ENCODE data around the gene RAET1L. TPM values are rescaled to one million over a fixed set of nuclear protein-coding genes. Genes with fewer than 3 reads are reported as not detected.

RAET1L gene
- total and polyA plus RNA-seq, 2 donors (not counting 1 experiment from before 2014, with no cell fraction given), result not detected

DNA sequence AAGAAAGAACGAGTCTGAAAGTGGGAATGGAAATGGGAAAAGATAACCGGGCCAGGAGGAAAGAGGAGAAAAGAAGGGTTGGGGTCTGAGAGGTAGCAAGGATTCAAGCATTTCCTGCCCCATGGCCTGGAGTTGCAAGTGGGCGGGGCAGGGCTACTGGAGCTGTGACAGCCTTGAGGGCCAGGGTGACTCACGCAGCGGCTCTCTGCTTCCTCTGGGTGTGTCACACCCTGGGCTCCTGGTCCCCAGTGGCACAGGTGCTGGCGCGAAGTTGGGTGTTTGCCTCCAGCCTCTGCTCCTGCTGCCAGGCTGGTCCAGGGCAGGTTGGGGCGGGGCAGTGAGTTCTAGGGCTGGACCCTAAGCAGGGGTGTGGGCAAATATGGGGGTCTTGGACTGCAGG is 46.9 kb upstream of the RAET1L start:
- TF ChIP-seq EZH2 (IDR thresholded peaks at IDR 0.05; ENCODE audit: borderline replicate concordance, insufficient read depth, low read depth, low read length, poor library complexity, severe bottlenecking), result no peak
- TF ChIP-seq, protein P1, sequence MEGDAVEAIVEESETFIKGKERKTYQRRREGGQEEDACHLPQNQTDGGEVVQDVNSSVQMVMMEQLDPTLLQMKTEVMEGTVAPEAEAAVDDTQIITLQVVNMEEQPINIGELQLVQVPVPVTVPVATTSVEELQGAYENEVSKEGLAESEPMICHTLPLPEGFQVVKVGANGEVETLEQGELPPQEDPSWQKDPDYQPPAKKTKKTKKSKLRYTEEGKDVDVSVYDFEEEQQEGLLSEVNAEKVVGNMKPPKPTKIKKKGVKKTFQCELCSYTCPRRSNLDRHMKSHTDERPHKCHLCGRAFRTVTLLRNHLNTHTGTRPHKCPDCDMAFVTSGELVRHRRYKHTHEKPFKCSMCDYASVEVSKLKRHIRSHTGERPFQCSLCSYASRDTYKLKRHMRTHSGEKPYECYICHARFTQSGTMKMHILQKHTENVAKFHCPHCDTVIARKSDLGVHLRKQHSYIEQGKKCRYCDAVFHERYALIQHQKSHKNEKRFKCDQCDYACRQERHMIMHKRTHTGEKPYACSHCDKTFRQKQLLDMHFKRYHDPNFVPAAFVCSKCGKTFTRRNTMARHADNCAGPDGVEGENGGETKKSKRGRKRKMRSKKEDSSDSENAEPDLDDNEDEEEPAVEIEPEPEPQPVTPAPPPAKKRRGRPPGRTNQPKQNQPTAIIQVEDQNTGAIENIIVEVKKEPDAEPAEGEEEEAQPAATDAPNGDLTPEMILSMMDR (IDR thresholded peaks at IDR 0.05), result no peak
- no peak overlapping the region for H3K27ac Mint-ChIP-seq
- H3K4me1 Mint-ChIP-seq, result peaks cover 23% of the 10 kb centered on the region
- 81% methylated on average over 8 of the region's 8 CpGs for WGBS (ENCODE audit: insufficient coverage)
- no peak overlapping the region for H3K4me3 Mint-ChIP-seq
- peaks cover 0 to 23% (median 11%) of the 10 kb centered on the region in 4 experiments for H3K27me3 ChIP-seq (replicated peaks in 1 of 4; ENCODE audit: control extremely low read depth in 1 of 4, control insufficient read depth in 3 of 4, insufficient read depth in 4 of 4, low read length in 3 of 4)
- no peak overlapping the region for H3K4me3 ChIP-seq (ENCODE audit: control extremely low read depth in 1 of 5, extremely low read depth in 1 of 5, insufficient read depth in 1 of 5, low read depth in 2 of 5, low read length in 4 of 5)
- peaks cover 5 to 18% of the 10 kb centered on the region in 2 donors for H3K4me1 ChIP-seq (ENCODE audit: control insufficient read depth in 2 of 2, insufficient read depth in 2 of 2, low read length in 2 of 2)
- H3K4me2 ChIP-seq (replicated peaks; ENCODE audit: low read depth, low read length, poor library complexity, severe bottlenecking), result no peak overlapping the region
- no peaks in the 10 kb centered on the region for H4K20me1 ChIP-seq (ENCODE audit: control insufficient read depth, insufficient read depth, low read length, poor library complexity, severe bottlenecking)
- no peaks in the 10 kb centered on the region for H3K9me3 Mint-ChIP-seq (ENCODE audit: insufficient read depth)
- ATAC-seq (ENCODE audit: low read depth) (no peak), DNase-seq (peak; percentile 19)
- H2AFZ ChIP-seq (ENCODE audit: insufficient read depth, low read depth, low read length, poor library complexity, severe bottlenecking), result no peak overlapping the region
- H3K79me2 ChIP-seq (ENCODE audit: control insufficient read depth, insufficient read depth, low read length), result no peaks in the 10 kb centered on the region
- ChIA-PET CTCF (interaction anchor here (0.6 to 1.3 kb wide), 5 partner anchors 9 to 1542 kb away, joined by 3 to 5 read pairs (median 3); no protein-coding TSS in a partner anchor), POLR2A (no interaction called here)
- no peak overlapping the region for H3K9ac ChIP-seq (ENCODE audit: low read length)
- no peak overlapping the region for H3K27ac ChIP-seq (ENCODE audit: low read length in 2 of 2)
- peaks cover 18% of the 10 kb centered on the region for H3K27me3 Mint-ChIP-seq
- no peaks in the 10 kb centered on the region for H3K36me3 ChIP-seq (replicated peaks in 1 of 2; ENCODE audit: control extremely low read depth in 1 of 2, control insufficient read depth in 1 of 2, extremely low read depth in 1 of 2, insufficient read depth in 2 of 2, low read length in 1 of 2)
- intact Hi-C loops (cut with micrococcal nuclease), result loop anchor here (10.0 kb wide), 1 partner anchor 1253 kb away; no protein-coding TSS in a partner anchor
- H3K9me3 ChIP-seq (ENCODE audit: control extremely low read depth in 1 of 3, control insufficient read depth in 2 of 3, insufficient read depth in 1 of 3, low read length in 2 of 3), result no peaks in the 10 kb centered on the region

DNA sequence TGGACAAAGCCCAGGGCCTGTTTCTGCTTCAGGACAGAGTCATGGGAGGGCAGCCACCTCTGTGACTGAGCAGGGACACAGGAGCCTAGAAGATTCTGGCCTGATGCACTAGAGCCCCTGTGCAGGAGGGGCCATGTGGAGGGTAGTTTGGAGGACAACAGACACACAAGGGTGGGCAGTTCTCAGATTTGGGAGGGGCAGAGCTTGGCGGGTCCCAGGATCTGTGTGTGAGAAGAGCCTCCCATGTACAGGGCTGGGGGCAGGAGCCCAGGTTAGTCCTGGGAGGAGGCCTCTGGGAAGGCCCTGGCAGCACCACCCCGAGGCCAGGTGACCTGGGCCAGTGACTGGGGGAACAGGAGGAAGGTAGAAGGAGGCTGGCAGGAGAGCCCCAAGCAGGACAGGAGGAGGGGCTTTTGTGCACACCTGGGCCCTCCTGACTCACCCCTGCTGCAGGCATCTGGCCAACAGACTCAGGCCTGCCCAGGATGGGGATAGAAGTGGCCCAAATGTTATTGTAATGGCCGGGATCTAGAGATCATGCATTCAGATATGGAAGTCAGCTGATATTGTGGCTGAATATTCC is 45.0 kb upstream of the RAET1L start:
- H3K4me1 ChIP-seq (ENCODE audit: control insufficient read depth in 2 of 2, insufficient read depth in 2 of 2, low read length in 2 of 2), result peaks cover 5 to 18% of the 10 kb centered on the region in 2 donors
- no peak overlapping the region for H2AFZ ChIP-seq (ENCODE audit: insufficient read depth, low read depth, low read length, poor library complexity, severe bottlenecking)
- H3K4me3 ChIP-seq (ENCODE audit: control extremely low read depth in 1 of 5, extremely low read depth in 1 of 5, insufficient read depth in 1 of 5, low read depth in 2 of 5, low read length in 4 of 5), result no peak overlapping the region
- ATAC-seq (ENCODE audit: low read depth) (no peak), DNase-seq (peak; percentile 29)
- peaks cover 20% of the 10 kb centered on the region for H3K27me3 Mint-ChIP-seq
- ChIA-PET POLR2A (no interaction called here), CTCF (interaction anchor here (0.6 to 2.2 kb wide), 16 partner anchors 9 to 1328 kb away, joined by 3 to 29 read pairs (median 4); no protein-coding TSS in a partner anchor)
- 94% methylated on average over 3 of the region's 3 CpGs for WGBS (ENCODE audit: insufficient coverage)
- H3K9me3 ChIP-seq (ENCODE audit: control extremely low read depth in 1 of 3, control insufficient read depth in 2 of 3, insufficient read depth in 1 of 3, low read length in 2 of 3), result no peaks in the 10 kb centered on the region
- H3K9me3 Mint-ChIP-seq (ENCODE audit: insufficient read depth), result no peaks in the 10 kb centered on the region
- no peaks in the 10 kb centered on the region for H3K36me3 ChIP-seq (replicated peaks in 1 of 2; ENCODE audit: control extremely low read depth in 1 of 2, control insufficient read depth in 1 of 2, extremely low read depth in 1 of 2, insufficient read depth in 2 of 2, low read length in 1 of 2)
- no peak overlapping the region for H3K27ac Mint-ChIP-seq
- peaks cover 23% of the 10 kb centered on the region for H3K4me1 Mint-ChIP-seq
- intact Hi-C loops (cut with micrococcal nuclease), result loop anchor here (10.0 kb wide), 1 partner anchor 1254 kb away; no protein-coding TSS in a partner anchor
- no peak for TF ChIP-seq EZH2 (IDR thresholded peaks at IDR 0.05; ENCODE audit: borderline replicate concordance, insufficient read depth, low read depth, low read length, poor library complexity, severe bottlenecking)
- TF ChIP-seq, protein P1 (IDR thresholded peaks at IDR 0.05), result no peak
- H3K27me3 ChIP-seq (replicated peaks in 1 of 4; ENCODE audit: control extremely low read depth in 1 of 4, control insufficient read depth in 3 of 4, insufficient read depth in 4 of 4, low read length in 3 of 4), result peaks cover 0 to 22% (median 6%) of the 10 kb centered on the region in 4 experiments
- H3K27ac ChIP-seq (ENCODE audit: low read length in 2 of 2), result no peak overlapping the region
- no peak overlapping the region for H3K9ac ChIP-seq (ENCODE audit: low read length)
- no peaks in the 10 kb centered on the region for H3K79me2 ChIP-seq (ENCODE audit: control insufficient read depth, insufficient read depth, low read length)
- H3K4me2 ChIP-seq (replicated peaks; ENCODE audit: low read depth, low read length, poor library complexity, severe bottlenecking), result no peak overlapping the region
- H3K4me3 Mint-ChIP-seq, result peak overlapping the region; percentile 16
- no peaks in the 10 kb centered on the region for H4K20me1 ChIP-seq (ENCODE audit: control insufficient read depth, insufficient read depth, low read length, poor library complexity, severe bottlenecking)

Measured in B cell (primary cell).